NCI-H524 treated with DMSO at 0.1 percent for 48 hours (cell line): ENCODE results near the gene USP31.
"Not testable (repeated sequence)": the region's sequence is repeated elsewhere in the genome, so short reads cannot be mapped to it uniquely, and the experiment has no call there.

Source experiments
- DNase-seq: peaks from one replicate; lab custom pipeline; 2025; lab: John Stamatoyannopoulos, UW

Gene USP31

GRCh38 chr16:23160082-23160481, 10.8 kb upstream of the USP31 start:
- no peak for DNase-seq

GRCh38 chr16:23158114-23158513, 8.9 kb upstream of the USP31 start:
- DNase-seq, result no peak

GRCh38 chr16:23156946-23157460, 7.8 kb upstream of the USP31 start:
- no peak for DNase-seq

GRCh38 chr16:23156110-23156509, 6.9 kb upstream of the USP31 start:
- DNase-seq, result no peak

- DNase-seq, result no peak
Measured at GRCh38 chr16:23155445-23156049, 6.3 kb upstream of the USP31 start.

- DNase-seq, result no peak
Measured at GRCh38 chr16:23152386-23153178, 3.3 kb upstream of the USP31 start.

GRCh38 chr16:23149993-23150364, 727 bp upstream of the USP31 start:
- no peak for DNase-seq

- no peak for DNase-seq
Measured at GRCh38 chr16:23148513-23149266, 562 bp downstream of the USP31 start.

GRCh38 chr16:23148166-23148512, 1.1 kb downstream of the USP31 start:
- DNase-seq, result no peak

GRCh38 chr16:23147666-23148065, 1.6 kb downstream of the USP31 start:
- no peak for DNase-seq

- DNase-seq, result no peak
Measured at GRCh38 chr16:23146877-23147601, 2.2 kb downstream of the USP31 start.

GRCh38 chr16:23145608-23146007, 3.6 kb downstream of the USP31 start:
- DNase-seq, result no peak

- no peak for DNase-seq
Measured at GRCh38 chr16:23145186-23145585, 4.1 kb downstream of the USP31 start.

- DNase-seq, result not testable (repeated sequence)
Measured at GRCh38 chr16:23144393-23144792, 4.9 kb downstream of the USP31 start.

GRCh38 chr16:23143391-23143790, 5.9 kb downstream of the USP31 start:
- no peak for DNase-seq

GRCh38 chr16:23141959-23142740, 7.1 kb downstream of the USP31 start:
- DNase-seq, result no peak

- DNase-seq, result no peak
Measured at GRCh38 chr16:23141500-23141899, 7.8 kb downstream of the USP31 start.

GRCh38 chr16:23141033-23141432, 8.2 kb downstream of the USP31 start:
- DNase-seq, result no peak

GRCh38 chr16:23140107-23140506, 9.1 kb downstream of the USP31 start:
- DNase-seq, result no peak

GRCh38 chr16:23137818-23138217, 11.4 kb downstream of the USP31 start:
- no peak for DNase-seq

GRCh38 chr16:23137256-23137655, 12.0 kb downstream of the USP31 start:
- no peak for DNase-seq
